Ureter (tissue), 1 donor: ENCODE results near the gene MLYCD. TPM values are rescaled to one million over a fixed set of nuclear protein-coding genes. Genes with fewer than 3 reads are reported as not detected.

ENCODE experiments used
- DNase-seq: peaks from one replicate; pipeline ENCODE4 v3.0.0-alpha.2; 2020; ENCODE audit warnings: low spot score
- total RNA-seq: library from RNA; stranded (reverse); gene quantifications from one replicate; pipeline ENCODE4 v1.2.4, GENCODE V29; 2023
- donor health status: DM: yes; HTN: yes; CAD: no.

Gene MLYCD
- total RNA-seq, 1 donor from 2014 or later = 18.3 TPM

DNA sequence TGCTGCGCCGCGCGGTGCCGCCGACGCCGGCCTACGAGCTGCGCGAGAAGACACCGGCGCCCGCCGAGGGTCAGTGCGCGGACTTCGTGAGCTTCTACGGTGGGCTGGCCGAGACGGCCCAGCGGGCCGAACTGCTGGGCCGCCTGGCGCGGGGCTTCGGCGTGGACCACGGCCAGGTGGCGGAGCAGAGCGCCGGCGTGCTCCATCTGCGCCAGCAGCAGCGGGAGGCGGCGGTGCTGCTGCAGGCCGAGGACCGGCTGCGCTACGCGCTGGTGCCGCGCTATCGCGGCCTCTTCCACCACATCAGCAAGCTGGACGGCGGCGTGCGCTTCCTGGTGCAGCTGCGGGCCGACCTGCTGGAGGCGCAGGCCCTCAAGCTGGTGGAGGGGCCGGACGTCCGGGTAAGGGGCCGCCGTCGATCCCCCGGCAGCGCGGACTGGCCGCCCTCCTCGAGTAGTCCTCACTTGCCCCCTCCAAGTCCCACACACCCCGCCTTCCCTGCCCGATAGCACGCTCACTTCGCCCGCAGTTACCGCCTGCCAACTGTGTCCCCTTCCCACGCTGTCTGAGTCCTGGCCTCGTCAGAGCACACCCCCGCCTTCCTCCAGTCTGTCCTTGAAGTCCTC is 470 bp downstream of the MLYCD start:
- no peak for DNase-seq

DNA sequence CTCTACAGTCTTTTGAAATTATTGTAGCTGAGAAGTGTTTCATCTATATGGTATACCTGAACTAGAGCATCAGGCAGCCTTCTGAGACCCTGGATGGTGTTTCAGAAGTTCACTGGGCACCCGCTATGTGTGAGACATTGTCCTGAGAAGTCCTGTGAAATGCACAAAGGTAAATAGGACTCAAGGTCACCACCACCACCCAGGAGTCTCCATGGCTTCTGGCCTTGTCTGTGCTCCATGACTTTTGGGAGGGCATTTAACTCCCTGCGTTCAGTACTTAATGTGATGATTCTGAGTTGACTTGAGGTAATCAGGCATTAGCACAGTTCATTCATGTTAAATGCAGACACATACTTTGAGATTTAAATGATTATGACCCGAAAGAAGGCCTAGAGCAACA is 1.1 kb downstream of the MLYCD start:
- DNase-seq = no peak

DNA sequence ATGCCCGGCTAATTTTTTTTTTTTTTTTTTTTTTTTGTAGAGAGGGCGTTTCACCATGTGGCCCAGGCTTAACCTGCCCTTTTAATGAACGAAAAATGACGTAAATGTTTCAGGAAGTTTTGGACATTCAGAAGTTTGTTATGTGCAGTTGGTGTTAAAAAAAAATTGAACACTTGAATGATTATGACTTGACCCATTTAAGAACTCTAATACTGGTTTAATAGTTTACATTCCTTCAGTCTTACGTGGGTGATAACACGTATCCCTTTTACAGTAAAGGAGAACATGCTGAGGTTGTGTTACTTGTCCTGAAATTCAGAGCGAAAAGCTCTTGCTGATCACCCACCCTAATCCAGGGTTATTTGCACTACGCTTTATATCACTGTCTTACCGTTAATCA is 1.7 kb downstream of the MLYCD start:
- DNase-seq = no peak

DNA sequence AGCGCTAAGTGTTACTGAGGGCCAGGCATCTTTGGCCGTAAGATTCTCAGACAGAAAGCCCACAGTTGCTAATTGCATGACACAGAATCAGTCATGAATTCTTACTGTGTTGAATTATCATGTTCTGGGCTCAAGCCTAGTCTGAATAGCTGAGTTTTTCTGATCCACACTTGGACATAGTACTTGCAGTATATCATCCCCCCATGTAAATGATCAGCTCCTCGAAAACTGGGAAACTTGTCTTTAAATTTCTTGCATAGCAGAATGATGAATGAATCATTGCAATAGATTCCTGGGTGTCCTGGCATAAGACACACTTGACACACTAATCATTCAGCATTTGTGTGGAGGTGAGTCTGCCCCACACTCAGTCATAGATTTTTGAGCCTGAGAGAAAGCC is 2.2 kb downstream of the MLYCD start:
- no peak for DNase-seq

DNA sequence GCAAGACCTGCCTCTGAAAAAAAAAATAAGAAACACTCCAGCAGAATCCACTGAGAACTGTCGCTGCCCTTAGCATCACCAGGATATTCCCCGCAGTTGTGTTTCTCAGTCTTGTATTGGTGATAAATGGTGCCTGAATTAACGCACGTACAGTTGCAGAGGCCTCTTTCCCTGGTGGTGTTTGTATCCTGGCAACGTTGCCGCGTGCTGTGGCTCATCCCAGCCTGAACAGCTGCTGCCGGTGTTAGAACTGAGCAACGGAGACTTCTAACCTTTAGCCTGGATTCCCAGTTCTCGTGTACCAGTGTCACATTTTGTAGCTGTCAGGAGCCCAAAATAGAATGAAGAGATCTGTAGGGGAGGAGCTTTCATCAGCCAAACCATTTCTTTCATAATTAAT is 4.8 kb downstream of the MLYCD start:
- no peak for DNase-seq

DNA sequence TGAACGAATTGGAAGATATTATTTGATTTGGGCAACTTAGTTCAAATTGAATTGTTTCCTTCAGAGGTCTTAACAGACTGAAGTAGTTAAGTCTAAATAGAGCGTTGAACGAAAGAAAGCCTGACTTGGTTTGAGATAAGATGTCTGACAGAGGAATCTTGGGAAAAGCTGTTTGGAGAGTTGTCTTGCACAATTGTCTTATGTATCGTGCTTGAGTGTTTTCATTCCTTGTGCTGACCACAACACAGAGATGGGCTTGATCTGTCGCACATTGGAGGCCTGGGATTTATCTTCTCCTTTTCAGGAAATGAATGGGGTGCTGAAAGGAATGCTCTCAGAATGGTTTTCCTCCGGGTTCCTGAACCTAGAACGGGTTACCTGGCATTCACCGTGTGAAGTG is 7.8 kb downstream of the MLYCD start:
- no peak for DNase-seq

DNA sequence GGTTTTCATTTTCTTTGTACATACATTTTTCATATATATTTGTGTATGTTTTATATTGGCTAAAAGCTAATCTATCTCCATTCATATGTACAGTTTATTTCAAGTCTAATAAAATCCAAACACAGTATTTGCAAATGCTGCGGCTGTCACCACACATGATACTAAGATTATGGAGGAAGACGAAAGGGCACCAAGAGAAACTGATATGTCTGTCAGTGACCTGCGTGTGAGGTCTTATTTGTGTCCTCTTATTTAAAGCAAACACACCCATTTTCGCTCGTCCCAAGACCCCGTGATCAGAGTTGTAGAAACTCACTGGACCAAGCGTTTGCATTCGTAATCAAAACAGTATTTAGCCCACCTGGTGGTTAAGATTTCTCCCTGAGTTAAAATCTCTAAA is 8.2 kb downstream of the MLYCD start:
- no peak for DNase-seq

DNA sequence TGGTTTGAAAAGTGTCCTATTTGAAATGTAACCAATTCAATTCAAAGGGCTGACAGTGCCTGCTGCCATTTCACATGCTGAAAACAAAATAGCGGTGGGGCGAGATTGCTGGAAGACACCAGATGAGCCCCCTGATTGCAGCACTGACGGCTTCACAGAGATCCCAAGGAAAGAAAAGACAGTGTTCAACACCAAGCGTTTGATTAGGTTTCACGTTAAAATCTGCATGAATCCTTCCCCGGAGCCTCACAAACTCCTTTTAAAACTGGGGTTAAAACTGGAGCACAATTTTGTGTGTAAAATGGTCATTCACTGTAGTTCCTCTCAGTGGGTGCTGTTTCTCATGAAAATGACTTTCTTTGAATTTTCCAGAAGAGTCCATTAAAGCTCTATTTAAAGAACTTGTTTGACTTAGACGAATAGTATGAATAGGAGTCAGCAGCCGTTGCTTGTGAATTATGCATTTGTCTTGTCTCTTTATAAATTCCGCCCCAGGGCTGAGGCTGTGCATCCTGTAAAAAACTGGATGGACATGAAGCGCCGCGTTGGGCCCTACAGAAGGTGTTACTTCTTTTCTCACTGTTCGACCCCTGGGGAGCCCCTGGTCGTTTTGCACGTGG is 8.8 kb downstream of the MLYCD start:
- DNase-seq = no peak

DNA sequence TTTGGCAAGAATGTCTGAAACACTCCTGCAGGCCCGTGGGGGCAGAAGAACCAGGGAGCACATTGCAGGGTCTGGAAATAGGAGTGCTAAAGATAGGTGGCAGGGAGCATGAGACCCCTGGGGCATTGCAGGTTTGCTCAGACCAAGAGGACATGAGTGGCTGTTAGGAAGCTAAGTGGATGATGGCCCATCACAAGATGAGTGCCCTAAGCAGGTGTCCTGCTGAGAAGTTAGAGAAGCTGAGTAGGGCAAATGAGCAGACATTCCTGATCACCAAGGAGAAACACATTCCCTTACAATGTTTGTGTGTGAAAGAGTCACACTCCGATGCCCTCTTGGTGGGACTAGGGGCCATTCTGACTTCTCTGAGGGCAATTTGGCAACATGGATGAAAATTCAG is 9.9 kb downstream of the MLYCD start:
- DNase-seq = no peak

DNA sequence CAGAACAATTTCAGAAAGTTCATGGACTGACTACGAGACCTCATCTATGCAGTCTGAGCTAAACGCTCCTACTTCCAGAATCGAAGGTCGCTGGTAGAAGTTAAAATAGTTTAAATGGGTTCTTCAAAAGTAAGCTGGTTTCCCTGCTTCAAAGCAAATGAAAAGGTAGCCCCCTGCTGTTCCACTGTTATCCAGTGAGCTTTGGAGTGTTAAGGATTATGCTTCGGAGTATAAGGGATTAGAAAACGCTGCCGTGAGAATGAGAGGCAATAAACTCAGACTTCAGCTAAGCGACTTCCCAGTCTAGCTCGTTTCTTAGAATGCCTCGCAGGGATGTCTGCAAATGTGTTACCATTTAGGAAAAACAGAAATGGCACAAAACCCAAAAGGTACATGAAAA is 12.4 kb downstream of the MLYCD start:
- no peak for DNase-seq

DNA sequence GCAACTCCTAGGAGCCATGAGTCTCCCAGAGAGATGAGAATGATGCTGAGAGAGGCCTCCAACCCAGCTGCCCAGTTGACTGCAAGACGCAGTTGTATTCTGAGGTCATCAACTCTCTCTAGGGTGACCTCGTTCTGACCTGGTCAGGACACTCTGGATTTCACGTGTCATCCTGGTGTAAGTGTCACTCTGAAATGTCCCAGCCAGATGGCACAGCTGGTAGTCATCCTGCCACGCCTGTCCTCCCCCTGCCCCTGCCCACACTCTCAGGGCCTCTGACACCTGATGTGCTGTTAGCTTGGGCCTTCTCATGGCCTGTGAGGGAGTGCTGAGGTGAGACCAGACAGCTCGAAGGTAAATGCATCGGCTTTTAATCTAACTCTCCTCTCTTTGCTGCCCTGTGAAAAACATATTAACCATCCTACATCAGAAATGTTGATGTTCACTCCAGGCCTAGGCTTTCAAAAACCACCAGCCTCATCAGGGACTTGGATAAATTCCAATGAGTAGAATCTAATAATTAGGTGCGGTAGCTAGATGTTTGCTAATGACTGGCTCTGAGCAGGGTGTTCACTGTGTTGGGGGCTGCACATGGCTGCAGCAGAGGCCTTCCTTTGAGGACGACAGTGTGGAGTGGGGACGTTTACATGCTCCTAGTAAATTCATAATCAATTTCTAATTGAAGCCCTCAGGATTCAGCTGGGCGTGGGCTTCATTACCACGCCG is 13.8 kb downstream of the MLYCD start:
- DNase-seq = no peak

DNA sequence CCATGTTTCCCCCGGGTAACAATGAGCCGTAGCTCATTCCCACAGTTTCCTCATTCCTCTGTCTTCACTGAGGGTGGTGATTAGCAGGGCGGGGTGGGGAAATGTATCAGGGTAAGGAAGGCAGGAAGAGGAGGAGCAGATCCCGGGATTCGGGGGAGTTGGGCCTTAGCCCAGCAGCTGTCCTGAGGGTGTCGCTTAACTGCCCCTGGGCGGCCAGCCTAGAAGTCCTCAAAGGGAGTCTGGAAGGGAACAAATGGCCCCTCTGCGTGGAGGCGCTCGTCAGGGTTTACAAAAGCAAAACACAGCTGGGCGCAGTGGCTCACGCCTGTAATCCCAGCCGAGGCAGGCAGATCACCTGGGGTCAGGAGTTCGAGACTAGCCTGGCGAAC is 14.3 kb downstream of the MLYCD start:
- DNase-seq = no peak

DNA sequence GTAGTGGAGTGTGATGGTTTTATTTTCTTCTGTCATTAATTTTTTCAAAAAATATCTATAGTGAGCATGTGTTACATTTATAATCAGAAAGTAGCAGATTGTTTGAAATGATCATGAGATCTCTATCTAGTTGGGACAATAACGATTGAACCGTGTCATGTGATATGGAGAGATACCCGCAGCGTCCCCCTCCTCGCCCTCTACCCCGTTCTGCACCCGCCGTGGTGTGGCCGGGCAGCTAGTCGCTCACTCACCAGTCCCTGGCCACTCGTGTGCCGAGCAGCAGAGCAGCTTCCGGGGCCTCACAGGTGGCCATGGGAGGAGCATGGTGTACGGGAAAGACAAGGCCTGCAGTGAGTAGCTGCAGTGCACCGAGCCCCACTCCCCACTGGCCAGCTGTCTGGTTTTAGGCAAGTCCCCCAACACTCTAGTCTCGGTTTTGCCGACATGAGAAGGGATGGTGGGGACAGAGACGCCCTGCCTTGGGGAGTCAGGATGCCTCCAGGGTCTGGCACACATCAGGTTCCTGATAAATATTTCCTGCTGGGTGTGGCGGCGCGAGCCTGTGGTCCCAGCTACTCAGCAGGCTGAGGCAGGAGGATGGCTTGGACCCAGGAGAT is 15.3 kb downstream of the MLYCD start:
- DNase-seq = no peak

DNA sequence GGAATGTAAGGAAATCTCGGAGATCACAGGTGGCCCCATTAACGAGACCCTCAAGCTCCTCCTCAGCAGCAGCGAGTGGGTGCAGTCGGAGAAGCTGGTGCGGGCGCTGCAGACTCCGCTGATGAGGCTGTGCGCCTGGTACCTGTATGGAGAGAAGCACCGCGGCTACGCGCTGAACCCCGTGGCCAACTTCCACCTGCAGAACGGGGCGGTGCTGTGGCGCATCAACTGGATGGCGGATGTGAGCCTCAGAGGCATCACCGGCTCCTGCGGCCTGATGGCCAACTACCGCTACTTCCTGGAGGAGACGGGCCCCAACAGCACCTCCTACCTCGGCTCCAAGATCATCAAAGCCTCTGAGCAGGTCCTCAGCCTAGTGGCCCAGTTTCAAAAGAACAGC is 16.2 kb downstream of the MLYCD start:
- no peak for DNase-seq

DNA sequence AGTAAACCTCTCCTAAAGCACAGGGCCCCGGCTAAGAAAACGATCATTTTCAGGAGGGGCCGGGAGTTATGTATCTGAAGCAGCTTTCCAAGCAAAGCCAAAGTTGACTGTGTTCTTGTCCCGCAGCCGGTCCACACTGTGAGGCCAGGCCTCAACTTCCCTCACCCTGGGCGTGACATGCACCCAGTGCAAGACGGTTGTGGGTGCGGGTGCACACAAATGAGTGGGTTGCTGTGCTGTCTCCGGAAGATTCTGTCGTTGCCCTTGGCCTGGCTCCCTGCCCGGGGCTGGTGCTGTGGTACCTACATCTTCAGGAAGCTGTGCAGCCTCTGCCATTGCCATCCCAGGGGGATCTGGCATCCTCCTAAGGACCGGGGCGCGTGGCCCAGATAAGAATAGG is 16.6 kb downstream of the MLYCD start:
- no peak for DNase-seq

DNA sequence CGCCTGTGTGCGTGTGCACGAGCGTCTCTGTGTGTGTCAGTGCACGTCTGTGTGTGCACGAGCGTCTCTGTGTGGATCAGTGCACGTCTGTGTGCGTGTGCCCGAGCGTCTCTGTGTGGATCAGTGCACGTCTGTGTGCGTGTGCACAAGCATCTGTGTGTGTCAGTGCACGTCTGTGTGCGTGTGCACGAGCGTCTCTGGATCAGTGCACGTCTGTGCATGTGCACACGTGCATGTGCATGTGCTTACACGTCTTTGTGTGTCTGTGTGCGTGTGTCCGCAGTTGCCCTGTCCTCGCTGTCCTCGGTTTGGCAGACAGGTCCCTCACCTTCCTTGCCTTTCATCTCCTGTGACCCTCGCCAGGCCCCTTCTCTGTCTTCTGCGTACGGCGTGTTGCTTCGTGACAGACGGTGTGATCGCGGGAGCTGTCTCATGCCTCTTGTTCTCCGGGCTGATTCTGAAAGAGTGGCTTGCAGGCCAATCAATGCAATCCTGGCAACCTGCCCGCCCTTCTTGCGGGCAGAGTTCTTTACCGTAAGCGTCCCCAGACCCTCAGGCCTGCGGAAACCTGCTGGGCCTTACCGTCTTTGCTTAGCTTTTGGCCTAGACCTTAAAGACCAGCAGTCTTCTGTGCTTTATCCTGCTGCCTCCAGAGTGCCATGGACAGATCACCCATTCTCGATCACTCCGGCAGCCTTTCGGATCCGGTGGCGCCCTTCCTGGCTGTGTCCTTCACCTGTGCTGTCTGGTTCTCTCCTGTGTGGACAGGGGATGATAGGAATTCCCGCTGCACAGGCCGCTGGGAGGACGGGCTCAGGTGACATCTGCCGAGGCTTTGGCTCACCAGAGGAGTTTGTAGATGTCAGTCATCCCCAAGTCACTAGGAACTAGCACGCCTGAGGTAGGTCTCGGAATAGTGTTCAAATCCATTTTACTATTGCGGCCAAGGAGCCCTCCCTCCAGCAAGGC is 18.5 kb downstream of the MLYCD start:
- no peak for DNase-seq

DNA sequence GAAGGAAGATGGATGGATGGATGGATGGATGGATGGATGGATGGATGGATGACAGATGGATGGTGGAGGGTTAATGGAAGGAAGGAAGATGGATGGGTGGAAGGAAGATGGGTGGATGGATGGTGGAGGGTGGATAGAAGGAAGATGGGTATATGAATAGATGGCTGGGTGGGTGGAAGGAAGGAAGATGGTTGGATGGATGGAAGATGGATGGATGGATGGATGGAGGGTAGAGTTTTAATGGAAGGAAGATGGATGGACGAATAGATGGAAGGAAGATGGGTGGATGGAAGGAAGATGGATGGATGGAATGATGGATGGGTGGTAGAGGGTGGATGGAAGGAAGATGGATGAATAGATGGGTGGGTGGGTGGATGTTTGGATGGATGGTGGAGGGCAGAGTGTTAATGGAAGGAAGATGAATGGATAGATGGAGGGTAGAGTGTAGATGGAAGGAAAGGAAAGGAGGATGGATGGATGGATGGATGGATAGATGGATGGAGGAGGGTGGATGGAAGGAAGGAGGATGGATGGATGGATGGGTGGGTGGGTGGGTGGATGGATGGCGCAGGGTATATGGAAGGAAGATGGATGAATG is 22.1 kb downstream of the MLYCD start:
- DNase-seq = no peak

DNA sequence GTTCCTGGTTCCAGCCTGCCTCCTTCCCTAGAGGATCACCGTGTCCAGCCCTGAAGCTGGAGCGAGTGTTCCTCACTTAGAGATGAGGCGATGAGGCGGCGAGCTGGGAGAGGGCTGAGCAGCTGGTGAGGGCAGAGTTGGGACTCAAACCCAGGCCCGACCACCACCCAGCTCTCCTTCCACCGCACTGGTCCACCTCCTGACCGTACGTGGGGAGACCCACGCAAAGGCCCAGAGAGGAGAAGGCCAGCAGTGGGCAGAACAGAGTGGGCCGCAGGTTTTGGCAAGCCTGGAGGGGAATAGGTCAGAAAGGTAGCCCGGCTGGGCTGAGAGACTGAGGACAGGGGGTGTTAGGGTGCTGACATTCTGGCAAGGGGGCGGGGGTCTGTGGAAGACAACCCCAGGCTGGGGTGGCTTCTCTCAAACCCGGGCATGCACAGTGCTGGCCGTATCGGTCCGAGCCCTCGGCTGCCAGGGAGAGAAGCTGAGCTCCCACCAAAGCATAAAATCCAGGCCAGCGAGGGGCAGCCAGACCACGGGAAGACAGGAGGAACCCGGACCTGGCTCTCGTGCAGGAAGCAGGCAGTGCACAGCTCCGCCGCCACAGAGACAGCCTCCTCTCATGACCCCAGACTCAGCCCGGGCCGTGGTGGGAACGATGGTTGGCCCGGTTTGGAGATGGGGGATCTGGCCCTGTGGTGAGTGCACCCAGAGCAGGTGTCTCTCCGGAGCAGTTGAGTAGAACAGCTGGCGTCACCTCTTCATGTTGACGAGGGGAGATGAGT is 24.9 kb downstream of the MLYCD start:
- no peak for DNase-seq

DNA sequence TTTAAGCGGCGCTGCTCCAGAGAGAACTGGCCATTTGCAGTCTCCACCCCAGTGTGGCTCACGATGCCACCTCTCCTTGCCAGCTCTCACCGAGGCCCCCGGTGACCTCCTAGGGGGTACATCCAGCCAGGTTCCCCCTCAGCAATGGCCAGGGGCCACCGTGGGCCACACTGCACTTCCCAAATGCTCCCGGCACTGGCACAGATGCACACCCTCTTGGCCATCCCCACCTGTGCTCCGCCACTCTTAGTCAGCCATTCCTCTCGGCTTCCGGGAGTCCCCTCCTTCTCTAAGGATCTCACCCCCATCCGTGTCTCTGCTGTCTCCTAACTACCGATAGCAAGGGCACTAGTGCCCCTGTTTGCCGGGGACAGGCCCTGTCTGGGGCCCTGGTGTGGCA is 25.8 kb downstream of the MLYCD start:
- DNase-seq = no peak

DNA sequence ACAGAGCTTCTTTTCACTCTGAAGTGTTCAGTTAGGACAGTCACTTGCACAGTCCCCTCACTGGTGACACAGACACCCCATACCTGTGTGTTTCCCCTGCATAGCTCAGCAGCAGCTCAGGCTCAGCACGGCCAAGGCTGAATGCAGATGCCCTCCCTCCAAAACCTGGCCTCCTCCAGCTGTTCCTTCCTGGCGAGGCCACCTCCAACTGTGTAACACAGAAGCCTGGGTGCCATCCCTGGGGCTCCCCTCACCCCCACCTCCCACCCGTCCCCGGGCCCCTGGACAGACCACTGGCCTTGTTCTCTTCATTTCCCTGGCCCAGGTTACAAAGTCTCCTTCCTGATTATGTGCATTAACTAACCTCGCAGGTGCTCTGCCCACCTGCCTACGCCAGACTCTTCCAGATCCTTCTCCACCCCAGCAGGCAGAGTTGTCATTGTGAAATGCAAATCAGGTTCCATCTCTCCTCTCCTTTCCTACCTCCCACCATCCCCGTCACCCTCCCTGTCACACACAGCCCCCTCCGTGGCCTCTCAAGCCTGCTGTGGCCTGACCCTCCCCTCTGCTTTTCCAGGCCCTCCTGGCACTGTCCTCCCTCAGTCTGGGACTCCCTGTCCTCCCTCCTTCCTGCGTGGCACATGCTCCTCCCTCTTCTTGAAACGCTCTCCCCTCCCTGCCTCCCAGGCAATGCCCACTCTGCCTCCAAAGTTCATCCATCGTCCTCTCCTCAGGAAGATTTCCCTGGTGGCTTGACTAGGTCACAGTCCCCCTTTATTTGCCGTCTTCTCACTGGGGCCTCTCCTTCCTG is 26.4 kb downstream of the MLYCD start:
- no peak for DNase-seq
